SW 1271 (cell line): Measurements from ENCODE around the gene NLK.

Source experiments
- DNase-seq, 2 experiments: peaks; one replicate each; lab custom pipeline; 2025; lab: John Stamatoyannopoulos, UW

The NLK gene

GRCh38 chr17:28113269-28113668 is 70.8 kb downstream of the NLK start:
- no peak for DNase-seq

DNA sequence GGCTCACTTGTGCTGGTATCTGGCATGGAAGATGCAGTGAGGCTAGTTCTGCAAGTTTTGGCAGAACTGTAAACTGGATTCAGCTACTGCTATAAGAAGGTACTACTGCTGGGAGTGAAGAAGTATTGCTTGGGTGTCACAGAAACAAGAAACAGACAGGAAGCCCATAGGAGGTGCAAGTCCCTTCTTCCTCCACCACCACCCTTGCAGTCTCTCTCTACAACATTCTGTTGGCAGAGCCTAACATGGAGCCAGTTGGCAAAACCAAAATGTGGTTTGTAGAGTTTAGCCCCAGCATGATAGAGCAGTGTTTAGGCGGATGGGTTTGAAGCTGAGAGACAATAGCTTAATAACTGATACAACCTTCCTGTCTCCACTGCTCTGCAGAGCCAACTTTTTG is 72.6 kb downstream of the NLK start:
- no peak for DNase-seq

DNA sequence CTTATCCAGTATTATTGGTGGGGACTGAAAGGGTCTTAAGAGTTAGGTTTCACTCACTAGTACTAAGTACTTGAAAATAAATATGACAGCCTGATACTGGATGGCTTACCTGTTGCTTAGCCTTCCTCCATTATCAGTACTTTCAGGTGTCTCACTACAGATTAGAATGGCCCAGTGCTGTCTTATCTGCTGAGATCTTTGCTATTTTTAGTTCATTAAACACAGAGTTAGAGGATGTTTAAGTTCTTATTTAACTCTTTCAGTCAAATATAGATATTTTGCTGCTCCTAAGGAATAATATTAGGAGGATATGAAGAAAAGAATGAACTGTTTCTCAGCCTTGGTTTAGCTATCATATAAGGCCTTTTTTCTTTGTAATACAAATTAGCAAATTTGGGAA is 74.8 kb downstream of the NLK start:
- DNase-seq = no peak

DNA sequence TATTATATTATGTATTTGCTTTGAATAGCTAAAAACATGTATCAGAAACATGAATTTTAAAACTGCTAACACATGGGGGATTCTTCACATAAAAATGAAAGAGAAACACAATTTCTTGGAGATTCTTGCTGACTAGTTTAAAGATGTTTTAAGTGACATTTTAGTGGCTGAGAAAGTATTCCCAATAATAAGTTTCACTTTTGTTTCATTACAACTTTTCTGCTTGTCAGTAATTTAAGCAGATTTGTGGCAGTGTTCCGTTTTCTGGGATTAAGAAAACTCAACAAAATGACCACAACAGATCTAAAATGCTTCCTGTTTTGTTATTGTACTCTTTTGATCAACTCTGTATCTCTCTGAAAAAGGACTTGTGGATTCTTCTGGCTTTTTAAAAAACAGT is 75.9 kb downstream of the NLK start:
- DNase-seq = no peak

DNA sequence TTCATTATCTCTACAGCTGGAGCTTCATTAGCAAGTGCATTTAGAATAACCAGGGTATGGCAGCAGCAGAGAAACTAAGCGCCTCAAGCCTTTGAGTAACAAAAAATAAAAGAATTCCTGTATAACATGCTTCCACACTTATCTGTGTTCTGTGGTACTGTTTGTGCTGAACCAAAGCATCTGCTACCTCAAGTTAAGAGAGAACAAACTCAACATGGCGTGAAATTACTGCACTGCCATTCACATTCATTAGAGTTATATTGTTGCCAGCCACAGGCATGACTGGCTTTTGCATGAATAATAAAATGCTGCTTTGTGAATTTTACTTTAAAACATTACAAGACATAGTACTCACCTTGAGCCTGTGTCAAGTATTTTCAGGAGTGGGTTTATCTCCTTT is 76.6 kb downstream of the NLK start:
- no peak for DNase-seq

GRCh38 chr17:28119560-28119959 is 77.1 kb downstream of the NLK start:
- no peak for DNase-seq

DNA sequence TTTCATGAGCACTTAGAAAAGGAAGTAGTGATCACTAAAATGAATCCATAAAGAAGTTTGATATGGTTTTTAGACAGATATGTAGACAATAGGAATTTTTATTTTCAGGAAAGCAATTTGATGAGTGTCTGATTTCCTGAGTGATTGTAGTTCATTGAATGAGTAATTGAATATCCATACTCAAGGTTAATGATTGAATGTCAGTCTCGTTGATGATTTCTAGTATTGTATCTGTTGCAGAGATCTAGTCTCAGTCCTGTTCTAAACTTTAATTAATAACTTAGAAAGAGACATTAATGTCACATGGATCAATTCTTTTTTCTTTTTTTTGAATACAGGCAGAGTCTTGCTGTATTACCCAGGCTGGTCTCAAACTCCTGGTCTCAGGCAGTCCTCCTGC is 78.3 kb downstream of the NLK start:
- DNase-seq = no peak

- DNase-seq = no peak
Measured at GRCh38 chr17:28124962-28125361, 82.5 kb downstream of the NLK start.

DNA sequence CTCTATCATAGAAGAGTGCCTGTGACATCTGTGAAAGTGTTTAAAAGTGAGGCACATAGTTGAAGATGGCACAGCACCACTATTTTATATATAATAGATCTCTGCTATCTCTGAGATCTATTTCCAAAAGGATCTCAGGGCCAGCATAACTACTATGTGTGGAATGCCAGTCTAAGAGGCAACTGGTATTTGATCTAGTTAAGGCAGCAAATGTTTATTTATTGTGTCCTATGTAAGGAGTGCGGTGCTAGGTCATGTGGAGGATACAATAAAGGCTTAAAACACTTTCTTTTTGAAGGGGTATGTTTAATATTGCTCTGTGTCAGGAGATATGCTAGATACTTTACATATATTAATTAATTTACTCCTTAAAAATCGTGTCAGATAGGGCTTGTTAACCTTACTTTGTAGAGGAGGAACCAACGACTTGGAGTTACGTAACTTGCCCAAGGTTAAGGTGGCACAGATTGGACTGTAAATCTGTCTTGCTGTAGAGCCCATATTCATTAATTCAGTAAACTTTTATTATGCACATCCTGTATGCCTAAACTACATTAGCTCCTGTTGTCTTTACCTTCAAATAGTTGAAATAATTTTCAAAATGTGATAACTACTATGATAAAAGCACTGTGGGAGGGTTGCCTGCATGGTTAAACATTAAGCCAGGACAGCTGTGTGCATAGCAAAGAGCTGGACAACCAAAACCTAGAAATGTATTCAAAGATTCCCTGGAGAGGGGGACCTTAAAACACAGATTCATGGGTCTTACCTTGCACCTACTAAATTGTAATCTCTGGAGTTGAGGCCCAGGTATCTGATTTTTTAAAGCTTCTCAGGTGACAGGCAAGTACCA is 83.3 kb downstream of the NLK start:
- no peak for DNase-seq

GRCh38 chr17:28127196-28127595 is 84.7 kb downstream of the NLK start:
- DNase-seq = no peak

- no peak for DNase-seq
Measured at GRCh38 chr17:28128779-28129178, 86.3 kb downstream of the NLK start.

DNA sequence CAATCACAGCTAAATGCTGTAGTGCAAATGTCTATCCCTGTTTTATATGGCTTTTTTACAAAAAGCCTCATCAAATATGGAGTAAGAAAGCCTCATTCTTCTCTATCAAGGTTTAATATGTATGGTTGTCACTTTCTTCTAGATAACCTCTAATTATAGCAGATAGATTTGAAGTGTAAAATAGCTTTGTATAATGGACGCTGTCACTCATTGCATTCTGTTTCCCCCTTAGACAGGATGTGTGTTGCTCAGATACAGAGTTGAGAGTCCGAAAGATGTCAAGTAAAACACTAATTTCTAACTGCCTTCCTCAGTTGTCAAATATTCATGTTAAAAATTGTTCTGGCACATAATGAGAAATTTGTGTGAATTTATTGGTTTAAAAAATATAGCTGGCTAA is 88.0 kb downstream of the NLK start:
- no peak for DNase-seq

DNA sequence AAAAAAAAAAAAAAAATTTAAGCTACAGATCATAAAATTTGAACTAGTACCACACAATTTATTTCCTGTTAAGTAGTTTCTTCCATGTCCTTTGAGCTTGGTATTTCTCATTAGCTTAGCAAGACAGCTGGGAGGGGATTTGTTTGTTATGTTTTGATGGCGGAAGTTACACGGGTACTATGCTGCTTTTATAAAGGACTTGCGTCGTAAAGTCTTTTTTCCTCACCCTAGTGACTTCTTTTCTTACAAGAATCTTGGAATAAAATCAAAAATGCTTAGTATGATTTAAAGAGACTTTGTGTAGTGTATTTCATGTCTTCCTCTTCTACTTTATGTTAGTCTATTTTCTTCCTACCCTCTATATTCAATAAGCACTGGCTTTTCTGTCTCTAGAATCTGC is 89.1 kb downstream of the NLK start:
- DNase-seq = no peak

GRCh38 chr17:28133562-28133970 is 91.1 kb downstream of the NLK start:
- peak in 1 of 2 experiments; percentile 40 for DNase-seq

DNA sequence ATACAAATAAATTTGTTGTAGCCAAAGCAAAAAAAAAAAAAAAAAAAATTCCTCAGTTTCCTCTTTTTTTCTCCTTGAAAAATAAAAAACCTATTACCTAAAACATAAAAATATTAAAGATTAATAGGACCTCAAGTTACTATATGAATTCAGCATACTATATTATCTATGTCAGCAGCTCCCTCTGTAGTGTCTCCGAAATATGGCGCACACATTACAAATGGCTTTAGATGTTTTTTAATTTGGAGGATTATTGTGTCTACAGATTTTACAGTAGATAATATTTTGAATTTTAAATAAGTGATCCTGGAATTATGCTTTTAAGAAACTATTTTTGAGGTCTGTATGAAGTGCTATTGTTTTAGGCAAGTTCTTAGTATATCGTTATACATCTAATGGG is 94.4 kb downstream of the NLK start:
- DNase-seq = no peak

DNA sequence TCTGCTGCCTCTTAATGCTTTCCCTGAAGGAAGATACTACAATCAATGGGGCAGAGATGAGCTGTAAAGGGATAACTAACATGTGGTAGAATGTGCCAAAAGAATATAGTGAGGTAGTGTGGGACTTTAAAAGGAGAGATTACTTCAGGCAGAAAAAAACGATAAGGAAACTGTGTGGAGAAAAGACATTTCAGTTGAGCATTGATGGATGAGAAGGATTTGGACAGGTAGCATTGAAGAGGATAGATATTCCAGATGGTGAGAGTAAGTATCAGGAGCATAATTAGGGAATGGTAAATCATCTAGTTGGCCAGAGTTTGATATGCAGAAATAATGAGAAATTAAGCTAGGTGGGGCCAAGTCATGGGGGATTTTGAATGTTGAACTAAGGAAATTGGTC is 97.3 kb downstream of the NLK start:
- DNase-seq = no peak

DNA sequence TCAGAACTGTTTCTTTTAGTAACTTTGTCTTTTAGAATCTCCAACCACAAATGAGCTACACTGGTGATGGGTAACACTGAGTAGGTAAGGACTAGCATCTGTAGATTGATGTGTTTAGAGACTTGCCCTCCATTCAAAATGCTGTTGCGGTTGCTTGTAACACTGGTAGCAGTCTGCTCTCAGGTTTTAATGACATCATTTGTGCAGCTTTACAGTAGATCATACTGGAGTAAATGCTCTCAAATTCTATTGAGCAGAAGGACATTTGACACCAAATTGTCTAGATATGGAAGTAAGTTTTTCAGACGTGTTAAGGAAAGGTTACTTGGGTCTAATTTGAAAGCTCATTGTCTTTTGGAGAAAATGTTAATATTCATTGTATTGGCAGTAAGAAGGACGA is 98.8 kb downstream of the NLK start:
- DNase-seq = no peak

DNA sequence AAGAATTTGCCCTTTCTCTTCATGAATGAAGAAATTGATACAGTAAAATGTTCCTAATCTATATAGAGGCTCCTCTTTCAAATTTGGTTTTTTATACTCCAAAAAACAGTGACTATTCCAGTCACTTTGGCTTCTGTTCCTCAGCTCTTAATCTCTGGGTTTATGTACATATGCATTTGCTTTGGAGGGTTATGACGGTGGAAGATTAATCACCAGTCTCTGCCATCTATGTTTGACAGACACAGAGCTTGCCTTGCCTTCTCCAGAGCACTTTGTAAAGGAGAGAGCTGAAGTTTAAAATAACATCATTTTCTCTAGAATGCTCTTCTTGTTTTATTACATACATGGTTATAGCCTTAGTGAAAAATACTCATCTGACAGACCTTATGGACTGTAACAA is 99.3 kb downstream of the NLK start:
- no peak for DNase-seq

DNA sequence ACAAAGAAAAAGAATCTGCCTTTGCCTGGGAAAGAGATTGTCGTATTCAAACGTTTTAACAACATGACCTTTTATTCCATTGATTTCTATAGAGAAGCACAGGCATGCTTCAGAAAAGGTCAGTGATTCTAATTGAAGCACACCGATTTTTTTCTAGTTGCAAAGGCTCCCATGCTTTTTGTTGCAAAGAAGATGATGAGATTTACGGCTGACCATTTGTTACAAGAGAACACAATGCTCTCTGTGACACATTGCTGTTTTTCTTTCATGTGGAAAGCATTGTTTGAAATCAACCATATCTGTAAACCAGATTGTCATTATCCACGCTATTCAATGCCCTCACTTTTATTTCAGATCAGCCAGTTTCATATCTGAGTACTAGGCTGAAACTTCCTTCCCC is 99.8 kb downstream of the NLK start:
- DNase-seq = no peak

- no peak for DNase-seq
Measured at GRCh38 chr17:28144019-28144418, 101.5 kb downstream of the NLK start.

GRCh38 chr17:28145348-28145747 is 102.9 kb downstream of the NLK start:
- DNase-seq = peak in 1 of 2 experiments; percentile 24

DNA sequence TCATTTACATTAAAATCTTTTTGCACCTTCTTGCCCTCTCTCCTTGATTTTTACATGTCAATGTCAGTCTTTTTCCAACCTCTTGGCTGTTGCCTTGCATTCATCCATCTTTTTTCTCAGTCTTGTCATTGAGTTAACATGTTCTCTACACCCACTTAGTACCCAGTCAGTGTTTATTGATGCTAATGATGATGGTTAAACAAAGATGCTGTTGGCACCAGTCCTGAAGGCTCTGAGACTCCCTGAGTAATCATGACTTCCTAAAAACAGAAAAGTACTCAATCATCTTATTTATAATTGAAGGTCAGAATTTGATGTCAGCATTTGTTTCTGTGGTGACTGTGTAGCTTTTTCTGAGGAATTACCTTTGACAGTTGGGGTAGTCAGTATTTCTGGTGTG is 104.5 kb downstream of the NLK start:
- DNase-seq = no peak

DNA sequence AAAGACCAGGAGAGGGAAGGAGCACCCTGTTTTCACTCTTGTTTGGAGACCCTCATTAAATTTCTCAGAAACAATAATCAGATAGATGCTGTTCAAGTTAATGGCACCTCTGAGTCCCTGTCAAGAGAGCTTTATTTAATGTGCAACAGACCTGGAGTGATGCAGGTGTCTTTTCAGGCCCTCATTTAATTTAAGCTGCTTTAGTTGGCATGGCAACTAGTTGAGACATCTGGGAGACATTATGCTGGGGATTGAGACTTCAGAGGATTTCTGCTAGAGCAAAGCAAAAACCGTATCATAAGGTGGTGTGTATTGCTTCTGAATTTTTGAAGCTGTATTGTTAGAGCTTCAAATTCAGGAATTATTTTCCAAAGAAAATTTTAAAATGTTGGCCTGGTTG is 108.5 kb downstream of the NLK start:
- no peak for DNase-seq

DNA sequence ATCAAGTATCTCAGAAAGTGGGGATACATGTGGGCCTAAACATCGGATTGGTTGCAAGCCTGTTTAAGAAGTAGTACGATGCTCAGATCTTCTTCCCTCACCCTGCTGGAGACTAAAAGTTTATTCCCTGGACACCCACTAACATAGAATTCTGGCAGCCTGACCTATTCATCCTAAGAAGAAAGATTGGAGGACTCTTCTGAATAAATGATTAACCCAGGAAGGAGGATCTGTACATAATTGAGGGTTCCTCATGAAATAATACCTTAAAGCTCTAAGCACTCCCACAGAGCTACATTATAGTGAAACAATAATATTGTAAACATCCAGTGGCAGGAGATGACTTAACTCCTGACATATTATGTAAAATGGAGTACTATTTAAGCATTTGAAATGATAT is 111.7 kb downstream of the NLK start:
- DNase-seq = no peak
